Activated T-helper 1 cell treated with Interleukin-2 at 50 U/mL for 16 hours (primary cell): ENCODE data around the gene RIPK3.
A peak's percentile ranks its signal among the peaks of the same experiment; 100 is the strongest.
"Not testable (repeated sequence)": the region's sequence is repeated elsewhere in the genome, so short reads cannot be mapped to it uniquely, and the experiment has no call there.

Source experiments
- DNase-seq: peaks from one replicate; pipeline ENCODE4 v3.0.0-alpha.2; 2020; ENCODE audit warnings: low read depth

The RIPK3 gene

GRCh38 chr14:24369907-24370687 lies 30.3 kb upstream of the RIPK3 start:
- no peak for DNase-seq

DNA sequence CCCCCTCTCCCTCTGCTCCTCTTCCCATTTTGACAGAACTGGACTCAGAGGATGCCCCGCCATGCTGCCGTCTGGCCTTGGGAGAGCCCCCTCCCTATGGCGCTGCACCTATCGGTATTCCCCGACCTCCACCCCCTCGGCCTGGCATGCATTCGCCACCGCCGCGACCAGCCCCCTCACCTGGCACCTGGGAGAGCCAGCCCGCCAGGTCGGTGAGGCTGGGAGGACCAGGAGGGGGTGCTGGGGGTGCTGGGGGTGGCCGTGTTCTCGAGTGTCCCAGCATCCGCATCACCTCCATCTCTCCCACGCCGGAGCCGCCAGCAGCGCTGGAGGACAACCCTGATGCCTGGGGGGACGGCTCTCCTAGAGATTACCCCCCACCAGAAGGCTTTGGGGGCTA lies 29.7 kb upstream of the RIPK3 start:
- DNase-seq: no peak

GRCh38 chr14:24368562-24369252 lies 28.9 kb upstream of the RIPK3 start:
- no peak for DNase-seq

GRCh38 chr14:24368212-24368561 lies 28.4 kb upstream of the RIPK3 start:
- DNase-seq: no peak

- no peak for DNase-seq
These were observed 27.9 kb upstream of the RIPK3 start, which contains the start of gene NFATC4 for GRCh38 chr14:24367514-24368211. NFATC4 (plus strand) TSS chr14:24368184; CDS start chr14:24368341, 157 bp downstream.

DNA sequence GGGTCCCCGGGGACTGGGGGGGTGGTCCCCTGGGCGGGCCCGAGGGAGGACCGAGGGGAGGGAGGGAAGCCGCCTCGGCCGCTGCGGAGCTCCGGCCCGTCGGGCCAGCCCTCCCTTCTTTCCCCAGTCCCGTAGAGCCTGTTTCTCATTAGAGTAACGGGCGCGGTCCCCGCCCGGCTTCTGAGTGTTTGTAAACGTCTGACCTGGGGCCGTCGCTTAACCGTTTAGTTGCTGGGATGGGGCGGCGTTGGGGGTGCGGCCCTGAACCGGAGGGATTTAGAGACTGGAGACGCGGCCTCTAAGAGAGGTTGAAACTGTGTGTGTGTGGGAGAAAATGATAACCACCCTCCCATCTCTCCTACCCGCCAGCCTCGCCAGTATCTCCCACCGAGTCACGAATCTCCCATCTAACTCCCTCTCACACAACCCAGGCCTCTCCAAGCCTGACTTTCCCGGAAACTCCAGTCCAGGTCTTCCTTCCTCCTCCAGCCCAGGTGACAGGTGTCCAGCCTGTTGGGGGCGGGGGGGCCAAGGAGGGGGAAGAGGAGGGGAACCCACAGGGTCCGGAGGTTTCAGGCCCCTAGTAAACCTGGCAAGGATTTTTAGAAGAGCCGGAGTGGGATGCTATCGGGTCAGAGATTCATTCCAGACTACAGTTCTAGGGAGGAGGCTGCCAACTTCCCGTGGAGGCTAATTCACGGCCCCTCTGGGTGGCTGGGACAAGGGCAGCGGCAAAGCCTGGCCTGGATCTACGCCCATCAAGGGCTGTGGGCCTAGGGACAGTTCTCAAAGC lies 27.1 kb upstream of the RIPK3 start:
- no peak for DNase-seq

DNA sequence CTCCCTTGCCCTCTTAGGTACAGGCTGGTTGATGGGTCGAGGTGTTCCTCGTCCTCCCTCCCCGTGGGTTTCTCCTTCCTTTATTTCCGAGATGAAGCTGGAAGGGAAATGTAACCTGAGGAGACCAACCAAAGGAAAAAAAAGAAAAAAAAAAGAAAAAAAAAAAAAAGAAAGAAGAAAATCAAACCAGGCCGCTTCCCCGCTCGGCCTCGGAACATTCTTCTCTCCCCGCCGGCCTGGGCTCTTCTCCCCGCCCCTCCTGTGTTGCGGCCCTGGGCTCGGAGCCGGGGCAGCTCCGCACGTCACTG lies 26.6 kb upstream of the RIPK3 start:
- no peak for DNase-seq

GRCh38 chr14:24365600-24366412 lies 26.0 kb upstream of the RIPK3 start:
- peak; percentile 37 for DNase-seq

- DNase-seq: no peak
These were observed 25.1 kb upstream of the RIPK3 start for GRCh38 chr14:24364841-24365240.

- DNase-seq: no peak
These were observed 23.6 kb upstream of the RIPK3 start for GRCh38 chr14:24363401-24363800.

DNA sequence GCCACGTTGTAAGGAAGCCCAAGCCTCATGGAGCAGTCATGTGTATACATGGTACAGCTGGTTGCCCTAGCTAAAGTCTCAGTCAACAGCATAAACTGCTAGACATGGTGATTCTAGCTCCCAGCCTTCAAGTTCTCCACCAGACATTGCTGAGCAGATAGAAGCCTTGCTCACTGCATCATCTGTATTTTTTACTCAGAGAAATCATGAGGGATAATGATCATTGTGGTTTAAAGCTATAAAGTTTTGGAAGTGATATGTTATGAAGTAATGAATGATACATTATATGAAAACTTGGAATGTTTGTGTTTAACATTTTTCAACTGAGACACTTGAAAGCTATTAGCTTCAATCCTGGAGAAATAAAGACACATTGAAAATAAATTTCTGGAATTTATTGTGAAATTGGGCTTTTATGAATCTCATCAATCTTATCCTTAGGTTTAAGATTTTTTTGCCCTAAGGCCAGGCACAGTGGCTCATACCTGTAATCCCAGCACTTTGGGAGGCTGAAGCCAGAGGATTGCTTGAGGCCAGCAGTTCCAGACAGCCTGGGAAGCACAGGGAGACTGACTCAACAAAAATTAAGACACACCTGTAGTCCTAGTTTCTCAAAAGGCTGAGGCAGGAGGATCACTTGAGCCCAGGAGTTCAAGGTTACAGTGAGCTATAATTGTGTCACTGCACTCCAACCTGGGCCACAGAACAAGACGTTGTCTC lies 22.6 kb upstream of the RIPK3 start:
- no peak for DNase-seq

DNA sequence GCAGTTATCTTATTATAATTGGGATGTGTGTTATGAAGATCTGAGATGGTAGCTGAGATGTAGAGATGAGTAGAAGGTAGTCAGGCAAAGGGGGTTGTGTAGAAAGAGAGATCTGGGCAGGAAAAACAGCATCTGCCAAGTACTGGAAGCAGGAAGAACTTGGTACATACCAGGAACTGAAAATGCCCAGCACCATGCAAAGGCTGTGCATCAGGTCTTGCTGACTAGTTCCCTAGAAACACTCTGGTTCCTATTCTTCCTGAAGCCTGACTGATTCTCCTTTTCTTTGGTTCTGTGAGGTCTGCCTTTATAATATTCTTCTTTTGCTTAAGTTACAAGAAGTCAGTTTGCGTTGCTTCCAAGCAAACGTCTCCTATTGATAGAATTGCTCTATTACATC lies 21.5 kb upstream of the RIPK3 start:
- DNase-seq: no peak

GRCh38 chr14:24360281-24360680 lies 20.5 kb upstream of the RIPK3 start:
- DNase-seq: no peak

DNA sequence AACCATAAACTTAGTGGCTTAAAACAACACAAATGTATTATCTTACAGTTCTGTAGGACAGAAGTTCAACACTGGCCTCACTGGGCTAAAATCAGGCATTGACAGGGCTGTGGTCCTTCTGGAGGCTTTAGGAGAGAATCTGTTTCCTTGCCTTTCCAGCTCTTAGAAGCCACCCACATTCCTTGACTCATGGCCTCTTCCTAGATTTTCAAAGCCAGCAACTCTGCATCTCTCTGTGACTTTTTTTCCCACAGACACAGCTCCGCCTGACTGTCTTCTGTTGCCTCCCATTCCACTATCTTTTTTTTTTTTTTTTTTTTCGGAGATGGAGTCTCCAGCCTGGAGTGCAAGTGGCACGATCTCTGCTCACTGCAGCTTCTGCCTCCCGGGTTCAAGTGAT lies 16.4 kb upstream of the RIPK3 start:
- DNase-seq: no peak

DNA sequence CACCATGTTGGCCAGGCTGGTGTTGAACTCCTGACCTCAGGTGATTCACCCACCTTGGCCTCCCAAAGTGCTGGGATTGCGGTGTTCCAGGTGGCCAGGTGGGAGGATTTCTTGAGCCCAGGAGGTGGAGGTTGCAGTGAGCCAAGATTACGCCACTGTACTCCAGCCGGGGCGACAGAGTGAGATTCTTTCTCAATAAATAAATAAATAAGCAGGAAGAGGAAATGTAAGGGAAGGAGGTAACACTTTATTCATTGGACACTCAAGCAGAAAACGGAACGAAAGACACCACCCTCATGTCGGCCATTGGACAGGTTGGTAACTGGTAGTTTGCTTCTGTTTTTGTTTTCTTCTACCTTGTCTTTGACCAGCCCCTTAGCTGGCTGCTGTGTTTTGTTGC lies 15.2 kb upstream of the RIPK3 start:
- DNase-seq: no peak

DNA sequence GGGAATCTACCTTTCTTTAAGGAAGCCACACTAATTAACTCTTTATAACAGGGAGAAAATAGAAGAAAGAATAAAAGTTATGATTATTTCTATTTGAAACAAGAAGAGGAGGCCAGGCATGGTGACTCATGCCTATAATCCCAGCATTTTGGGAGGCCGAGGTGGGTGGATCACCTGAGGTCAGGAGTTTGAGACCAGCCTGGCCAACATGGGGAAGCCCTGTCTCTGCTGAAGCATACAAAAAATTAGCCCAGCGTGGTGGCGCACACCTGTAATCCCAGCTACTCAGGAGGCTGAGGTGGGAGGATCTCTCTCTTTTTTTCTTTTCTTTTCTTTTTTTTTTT lies 14.7 kb upstream of the RIPK3 start:
- not testable (repeated sequence) for DNase-seq

GRCh38 chr14:24353559-24354481 lies 14.0 kb upstream of the RIPK3 start:
- DNase-seq: no peak

GRCh38 chr14:24351517-24351916 lies 11.7 kb upstream of the RIPK3 start:
- DNase-seq: no peak

GRCh38 chr14:24349742-24350141 lies 10.0 kb upstream of the RIPK3 start:
- no peak for DNase-seq

DNA sequence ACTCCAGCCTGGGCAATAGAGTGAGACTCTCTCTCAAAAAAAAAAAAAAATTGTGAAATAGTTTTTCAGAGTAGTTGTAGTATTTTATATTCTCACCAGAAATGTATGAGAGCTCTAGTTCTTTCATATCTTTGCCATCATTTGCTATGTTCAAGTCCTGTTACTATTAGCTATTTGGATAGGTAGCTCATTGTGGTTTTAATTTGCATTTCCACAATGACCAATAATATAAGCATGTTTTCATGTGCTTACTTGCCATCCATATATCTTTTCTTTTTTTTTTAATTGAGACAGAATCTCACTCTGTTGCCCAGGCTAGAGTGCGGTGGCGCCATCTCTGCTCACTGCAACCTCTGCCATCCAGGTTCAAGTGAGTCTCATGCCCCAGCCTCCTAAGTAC lies 8.4 kb upstream of the RIPK3 start:
- DNase-seq: no peak
